NCI-H446 (cell line): Measurements from ENCODE around the gene CYP1A2.
A peak's percentile ranks its signal among the peaks of the same experiment; 100 is the strongest.
"Not testable (repeated sequence)": the region's sequence is repeated elsewhere in the genome, so short reads cannot be mapped to it uniquely, and the experiment has no call there.

Experiments used
- DNase-seq, 2 experiments: peaks; one replicate each; lab custom pipeline; 2025; lab: John Stamatoyannopoulos, UW

The CYP1A2 gene

GRCh38 chr15:74738239-74738638 is 10.4 kb upstream of the CYP1A2 start:
- DNase-seq, result not testable (repeated sequence)

- DNase-seq, result no peak
Measured at GRCh38 chr15:74742422-74742821, 6.2 kb upstream of the CYP1A2 start.

- no peak for DNase-seq
Measured at GRCh38 chr15:74746389-74746788, 2.3 kb upstream of the CYP1A2 start.

GRCh38 chr15:74749832-74750231 is 1.2 kb downstream of the CYP1A2 start:
- no peak for DNase-seq

- DNase-seq, result no peak
Measured at GRCh38 chr15:74750751-74751150, 2.1 kb downstream of the CYP1A2 start.

- no peak for DNase-seq
Measured at GRCh38 chr15:74752011-74752410, 3.4 kb downstream of the CYP1A2 start.

GRCh38 chr15:74752531-74752930 is 3.9 kb downstream of the CYP1A2 start:
- no peak for DNase-seq

GRCh38 chr15:74754593-74755215 is 6.1 kb downstream of the CYP1A2 start:
- no peak for DNase-seq

GRCh38 chr15:74758736-74759135 is 10.1 kb downstream of the CYP1A2 start:
- no peak for DNase-seq

GRCh38 chr15:74762791-74763150 is 14.1 kb downstream of the CYP1A2 start:
- no peak for DNase-seq

GRCh38 chr15:74763416-74763815 is 14.8 kb downstream of the CYP1A2 start:
- DNase-seq, result no peak

- no peak for DNase-seq
Measured at GRCh38 chr15:74767167-74768098, 18.8 kb downstream of the CYP1A2 start.

- DNase-seq, result no peak
Measured at GRCh38 chr15:74768099-74768770, 19.6 kb downstream of the CYP1A2 start.

- DNase-seq, result peak; percentile 36 to 65
Measured at GRCh38 chr15:74768771-74769342, 20.2 kb downstream of the CYP1A2 start.

GRCh38 chr15:74769463-74770025 is 20.9 kb downstream of the CYP1A2 start:
- DNase-seq, result no peak

GRCh38 chr15:74770211-74770903 is 21.7 kb downstream of the CYP1A2 start:
- DNase-seq, result no peak

GRCh38 chr15:74773329-74773728 is 24.7 kb downstream of the CYP1A2 start:
- no peak for DNase-seq

GRCh38 chr15:74773731-74774252 is 25.1 kb downstream of the CYP1A2 start:
- DNase-seq, result no peak

GRCh38 chr15:74775132-74775562 is 26.5 kb downstream of the CYP1A2 start:
- DNase-seq, result no peak

- no peak for DNase-seq
Measured at GRCh38 chr15:74775894-74776293, 27.2 kb downstream of the CYP1A2 start.
